Thoracic aorta (tissue), 2 donors: ENCODE data around the gene TPX2. TPM values are rescaled to one million over a fixed set of nuclear protein-coding genes. Genes with fewer than 3 reads are reported as not detected.
"Not testable (repeated sequence)": the region's sequence is repeated elsewhere in the genome, so short reads cannot be mapped to it uniquely, and the experiment has no call there.

Experiments
- ATAC-seq: fragments of 150-250 bp; one replicate; pipeline ENCODE4 v1.8.0; 2017; ENCODE audit warnings: low read depth; ENCODE audit not compliant: insufficient number of reproducible peaks, low FRiP score
- DNase-seq: peaks from one replicate; pipeline ENCODE4 v3.0.0-alpha.2; 2020; ENCODE audit warnings: low spot score
- H3K27ac ChIP-seq, 2 donors: fragments of 200-600 bp; sonication (generic); 1 replicate in 1 of 2; 2 replicates in 1 of 2; pipeline ENCODE4 v1.5.1; 2016; ENCODE audit warnings: mild to moderate bottlenecking in 2 of 2, moderate library complexity in 2 of 2
- H3K27me3 ChIP-seq: fragments of 200-600 bp; sonication (generic); replicated peaks from 2 replicates; pipeline ENCODE4 v1.6.0; 2016; ENCODE audit warnings: mild to moderate bottlenecking; ENCODE audit not compliant: insufficient read depth
- H3K36me3 ChIP-seq: fragments of 200-600 bp; sonication (generic); one replicate; pipeline ENCODE4 v1.5.1; 2016
- H3K4me1 ChIP-seq, 2 donors: fragments of 200-600 bp; sonication (generic); 1 replicate in 1 of 2; 2 replicates in 1 of 2; pipeline versions ENCODE4 v1.5.1 to v1.6.0; 2016; ENCODE audit warnings: low read depth in 2 of 2, mild to moderate bottlenecking in 1 of 2; ENCODE audit not compliant: control insufficient read depth in 1 of 2
- H3K4me3 ChIP-seq: fragments of 200-600 bp; sonication (generic); 2 replicates; pipeline ENCODE4 v1.5.1; 2016; ENCODE audit warnings: mild to moderate bottlenecking
- H3K9me3 ChIP-seq: fragments of 200-600 bp; sonication (generic); 2 replicates; pipeline ENCODE4 v1.5.1; 2016
- CTCF ChIP-seq: fragments of 200-600 bp; sonication (generic); IDR thresholded peaks from one replicate; pipeline ENCODE4 v1.5.1; 2019; ENCODE audit warnings: antibody characterized with exemption
- total RNA-seq, 2 donors: library from RNA; depleted of rRNA; stranded (reverse); fragments of >200 nt; gene quantifications; one replicate each; pipeline versions ENCODE4 v1.1.0 to v1.2.3, GENCODE V29; 2016

TPX2 gene
- total RNA-seq, 2 donors from 2014 or later: 1.5 TPM

GRCh38 chr20:31823360-31824124 lies 84.5 kb downstream of the TPX2 start:
- Histone ChIP-seq H3K4me1 (peaks cover 0 to 46% of the 10 kb centered on the region in 2 donors), H3K27me3 (no peaks in the 10 kb centered on the region), H3K4me3 (no peak overlapping the region), H3K27ac (peak overlapping the region; percentile 41 to 45), H3K9me3 (no peaks in the 10 kb centered on the region), H3K36me3 (no peaks in the 10 kb centered on the region)
- no peak for DNase-seq
- ATAC-seq: no peak
- TF ChIP-seq CTCF: no peak

DNA sequence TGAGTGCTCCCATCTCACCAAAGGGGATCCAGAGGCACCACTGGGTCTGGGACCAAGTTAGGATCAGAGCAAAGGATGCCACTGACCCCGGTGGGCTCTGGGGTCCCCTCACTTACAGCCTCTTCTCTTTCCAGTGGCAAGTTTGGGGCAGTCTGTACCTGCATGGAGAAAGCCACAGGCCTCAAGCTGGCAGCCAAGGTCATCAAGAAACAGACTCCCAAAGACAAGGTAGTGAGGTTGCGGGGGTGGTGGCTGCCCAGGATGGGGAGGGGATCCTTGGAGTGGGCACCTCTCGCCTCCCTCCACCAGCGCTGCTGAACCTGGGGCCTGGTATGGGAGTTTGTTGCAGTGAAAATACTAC lies 85.0 kb downstream of the TPX2 start:
- Histone ChIP-seq H3K36me3 (no peaks in the 10 kb centered on the region), H3K4me1 (peaks cover 0 to 41% of the 10 kb centered on the region in 2 donors), H3K4me3 (no peak overlapping the region), H3K27ac (peak overlapping the region in 1 of 2 donors; percentile 41), H3K9me3 (no peaks in the 10 kb centered on the region), H3K27me3 (no peaks in the 10 kb centered on the region)
- TF ChIP-seq CTCF: no peak
- ATAC-seq: no peak
- DNase-seq: no peak

GRCh38 chr20:31824554-31825313 lies 85.6 kb downstream of the TPX2 start:
- Histone ChIP-seq H3K36me3 (no peaks in the 10 kb centered on the region), H3K4me1 (peaks cover 0 to 35% of the 10 kb centered on the region in 2 donors), H3K27me3 (no peaks in the 10 kb centered on the region), H3K27ac (peak overlapping the region in 1 of 2 donors; percentile 41), H3K4me3 (no peak overlapping the region), H3K9me3 (no peaks in the 10 kb centered on the region)
- no peak for TF ChIP-seq CTCF
- DNase-seq (no peak), ATAC-seq (no peak)

- H3K4me3 ChIP-seq: no peak overlapping the region
- H3K36me3 ChIP-seq: no peaks in the 10 kb centered on the region
- peaks cover 0 to 35% of the 10 kb centered on the region in 2 donors for H3K4me1 ChIP-seq
- TF ChIP-seq CTCF: no peak
- ATAC-seq (no peak), DNase-seq (no peak)
- no peak overlapping the region for H3K27ac ChIP-seq
- H3K9me3 ChIP-seq: no peaks in the 10 kb centered on the region
- no peaks in the 10 kb centered on the region for H3K27me3 ChIP-seq
Observed at GRCh38 chr20:31826074-31826473, 87.0 kb downstream of the TPX2 start.

DNA sequence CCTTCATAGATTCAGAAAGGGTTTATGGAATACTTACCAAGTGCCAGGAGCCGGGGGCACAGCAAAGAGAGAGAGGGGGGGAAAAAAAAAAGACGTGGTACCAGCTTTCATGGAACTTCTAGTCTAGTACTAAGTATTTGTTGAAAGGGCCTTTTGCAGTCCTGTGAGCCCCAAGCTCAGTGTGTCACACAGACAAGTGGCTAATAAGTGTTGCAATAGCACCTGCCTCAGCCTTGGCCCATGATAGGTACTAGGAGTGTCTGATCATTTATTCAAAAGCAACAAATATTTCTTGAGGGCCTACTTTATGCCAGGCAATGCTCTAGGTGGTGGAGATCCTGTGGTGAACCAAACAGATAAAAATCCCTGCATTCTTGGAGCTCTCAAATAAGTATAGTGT lies 88.0 kb downstream of the TPX2 start:
- no peak for ATAC-seq
- no peak for DNase-seq
- Histone ChIP-seq H3K27me3 (no peaks in the 10 kb centered on the region), H3K27ac (no peak overlapping the region), H3K4me3 (no peak overlapping the region), H3K36me3 (no peaks in the 10 kb centered on the region), H3K4me1 (peaks cover 0 to 30% of the 10 kb centered on the region in 2 donors), H3K9me3 (no peaks in the 10 kb centered on the region)
- TF ChIP-seq CTCF: no peak

DNA sequence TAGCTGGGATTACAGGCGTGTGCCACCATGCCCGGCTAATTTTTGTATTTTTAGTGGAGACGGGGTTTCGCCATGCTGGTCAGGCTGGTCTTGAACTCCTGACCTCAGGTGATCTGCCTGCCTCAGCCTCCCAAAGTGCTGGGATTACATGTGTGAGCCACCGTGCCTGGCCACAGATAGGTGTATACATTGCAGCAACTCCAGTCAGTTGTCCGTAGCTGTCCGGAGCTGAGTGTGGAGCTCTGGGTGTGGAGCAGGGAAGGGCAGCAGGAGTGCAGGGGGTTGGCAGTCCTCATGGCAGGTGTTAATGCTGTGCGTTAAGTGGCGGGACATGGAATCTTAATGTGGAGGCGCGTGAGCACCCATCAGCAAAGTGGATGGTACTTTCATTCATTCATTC lies 88.9 kb downstream of the TPX2 start:
- not testable (repeated sequence) for H3K27me3 ChIP-seq, ATAC-seq, H3K36me3 ChIP-seq, H3K9me3 ChIP-seq, H3K4me3 ChIP-seq, H3K27ac ChIP-seq, DNase-seq
- H3K4me1 ChIP-seq: peaks cover 0 to 22% of the 10 kb centered on the region in 2 donors
